IMR-90 (cell line): ENCODE data around the gene KLC4. TPM values are rescaled to one million over a fixed set of nuclear protein-coding genes. Genes with fewer than 3 reads are reported as not detected.

Source experiments
- ATAC-seq: fragments of 200-7000 bp; cut with Tn5 transposase; 2 replicates; pipeline ENCODE4 v1.9.1; 2020; ENCODE audit warnings: low read depth, mild to moderate bottlenecking, moderate library complexity
- BruUV-seq: library from RNA; stranded (reverse); fragments of 400-500 nt; replicated peaks from 2 replicates; lab custom pipeline; 2021; lab: Mats Ljungman, UMichigan
- CTCF ChIA-PET: fragments of 300-600 bp; formaldehyde crosslinking; extraction: SDS; loops from one replicate; lab custom pipeline; 2021; ENCODE audit warnings: antibody characterized with exemption; lab: Yijun Ruan, JAX
- POLR2A ChIA-PET: fragments of 300-600 bp; sonication (Branson Sonifier 250); formaldehyde crosslinking; loops from one replicate; lab custom pipeline; 2022; ENCODE audit warnings: antibody characterized with exemption; ENCODE audit not compliant: unreplicated experiment; lab: Charles Lee
- DNase-seq: peaks from one replicate; pipeline ENCODE4 v3.0.0; 2013
- H2AFZ ChIP-seq: replicated peaks from 2 replicates; pipeline ENCODE3; 2013; ENCODE audit warnings: low read length, mild to moderate bottlenecking; ENCODE audit not compliant: poor library complexity
- H2AK5ac ChIP-seq: 2 replicates; pipeline ENCODE4 v1.6.1; 2013; ENCODE audit warnings: low read depth, low read length, inconsistent platforms
- H2AK9ac ChIP-seq: replicated peaks from 2 replicates; pipeline ENCODE3; 2013; ENCODE audit warnings: mild to moderate bottlenecking, low read depth, low read length, moderate library complexity; ENCODE audit not compliant: poor library complexity
- H2BK120ac ChIP-seq: 2 replicates; pipeline ENCODE4 v1.6.1; 2013; ENCODE audit warnings: low read depth, low read length, inconsistent platforms
- H2BK15ac ChIP-seq: 3 replicates; pipeline ENCODE4 v1.6.1; 2013; ENCODE audit warnings: low read depth, low read length, inconsistent platforms
- H2BK20ac ChIP-seq: 2 replicates; pipeline ENCODE4 v1.6.1; 2013; ENCODE audit warnings: low read depth, mild to moderate bottlenecking, inconsistent platforms, low read length, moderate library complexity
- H2BK5ac ChIP-seq: 2 replicates; pipeline ENCODE4 v1.6.1; 2013; ENCODE audit warnings: mild to moderate bottlenecking, low read depth, low read length, inconsistent platforms; ENCODE audit not compliant: poor library complexity, severe bottlenecking
- H3K14ac ChIP-seq: replicated peaks from 2 replicates; pipeline ENCODE4 v1.6.1; 2013; ENCODE audit warnings: low read depth, low read length, inconsistent platforms
- H3K18ac ChIP-seq: 2 replicates; pipeline ENCODE4 v1.6.1; 2013; ENCODE audit warnings: low read depth, low read length, control low read depth
- H3K23ac ChIP-seq: 2 replicates; pipeline ENCODE4 v1.6.1; 2013; ENCODE audit warnings: low read depth, low read length, inconsistent platforms
- H3K27ac ChIP-seq: 2 replicates; pipeline ENCODE4 v1.5.1; 2013; ENCODE audit warnings: mild to moderate bottlenecking, control low read depth, low read length; ENCODE audit not compliant: insufficient read depth
- H3K27me3 ChIP-seq: 2 replicates; pipeline ENCODE4 v1.6.1; 2013; ENCODE audit warnings: low read length; ENCODE audit not compliant: control insufficient read depth, insufficient read depth
- H3K36me3 ChIP-seq: 2 replicates; pipeline ENCODE4 v1.6.1; 2013; ENCODE audit warnings: low read length, mixed read lengths; ENCODE audit not compliant: control insufficient read depth, insufficient read depth
- H3K4ac ChIP-seq: 2 replicates; pipeline ENCODE4 v1.6.1; 2013; ENCODE audit warnings: low read depth, low read length, inconsistent platforms
- H3K4me1 ChIP-seq: 2 replicates; pipeline ENCODE4 v1.6.1; 2013; ENCODE audit warnings: low read length, mixed read lengths; ENCODE audit not compliant: control insufficient read depth, insufficient read depth
- H3K4me2 ChIP-seq: 2 replicates; pipeline ENCODE4 v1.6.1; 2013; ENCODE audit warnings: low read depth, mild to moderate bottlenecking, control low read depth, low read length, moderate library complexity
- H3K4me3 ChIP-seq: 2 replicates; pipeline ENCODE4 v1.5.1; 2013; ENCODE audit warnings: low read depth, mild to moderate bottlenecking, control low read depth, low read length, moderate library complexity; ENCODE audit not compliant: insufficient read depth
- H3K56ac ChIP-seq: 2 replicates; pipeline ENCODE4 v1.6.1; 2013; ENCODE audit warnings: low read length, inconsistent platforms; ENCODE audit not compliant: insufficient read depth; ENCODE audit errors: extremely low read depth
- H3K79me1 ChIP-seq, 2 experiments: 2 replicates each; pipeline ENCODE4 v1.6.1; 2013; ENCODE audit warnings: low read length in 2 of 2, inconsistent platforms in 1 of 2, low read depth in 1 of 2
- H3K9ac ChIP-seq: 2 replicates; pipeline ENCODE4 v1.6.1; 2013; ENCODE audit warnings: low read depth, low read length, control low read depth
- H3K9me1 ChIP-seq: 2 replicates; pipeline ENCODE4 v1.6.1; 2013; ENCODE audit warnings: low read length, inconsistent platforms; ENCODE audit not compliant: insufficient read depth
- H3K9me3 ChIP-seq: 2 replicates; pipeline ENCODE4 v1.6.1; 2013; ENCODE audit warnings: low read length; ENCODE audit not compliant: control insufficient read depth, insufficient read depth
- H4K20me1 ChIP-seq: 2 replicates; pipeline ENCODE4 v1.6.1; 2013; ENCODE audit warnings: low read length, inconsistent platforms; ENCODE audit not compliant: insufficient read depth
- H4K5ac ChIP-seq: 2 replicates; pipeline ENCODE4 v1.6.1; 2013; ENCODE audit warnings: mild to moderate bottlenecking, low read depth, low read length, control low read depth
- H4K8ac ChIP-seq, 2 experiments: 2 replicates each; pipeline ENCODE4 v1.6.1; 2013; ENCODE audit warnings: low read depth in 2 of 2, low read length in 2 of 2, control low read depth in 1 of 2, inconsistent platforms in 1 of 2
- H4K91ac ChIP-seq: 2 replicates; pipeline ENCODE4 v1.6.1; 2013; ENCODE audit warnings: low read depth, low read length, inconsistent platforms; ENCODE audit not compliant: insufficient read depth
- FOS ChIP-seq: fragments of 150-350 bp; IDR thresholded peaks from 2 replicates; pipeline ENCODE4 v1.6.1; 2016; ENCODE audit warnings: low read depth, low read length
- MAZ ChIP-seq: IDR thresholded peaks from 2 replicates; pipeline ENCODE4 v1.6.1; 2012; ENCODE audit warnings: low read depth, mild to moderate bottlenecking, low read length, improper control_type of control experiment, moderate library complexity, borderline replicate concordance
- RCOR1 ChIP-seq: IDR thresholded peaks from 2 replicates; pipeline ENCODE4 v1.6.1; 2012; ENCODE audit warnings: mild to moderate bottlenecking, low read length, improper control_type of control experiment; ENCODE audit not compliant: insufficient replicate concordance
- WGBS, 2 experiments: methylation state at CpG; one replicate each; pipeline versions ENCODE4 v1.1.5 to v1.1.7; 2013; ENCODE audit warnings: missing lambda C conversion rate in 2 of 2; ENCODE audit not compliant: insufficient read length in 1 of 2; ENCODE audit errors: extremely low coverage in 2 of 2; 5-methylcytosine and 5-hydroxymethylcytosine counted together
- dilution Hi-C: fragments of 300-500 bp; cut with HindIII; formaldehyde crosslinking; loops from one replicate; pipeline ENCODE4 v1.14.3; 2018; ENCODE audit warnings: low sequenced_read_pairs; ENCODE audit not compliant: unreplicated experiment
- in situ Hi-C: fragments of 300-500 bp; cut with MboI; formaldehyde crosslinking; loops from 3 replicates; pipeline ENCODE4 v1.14.3; 2019; ENCODE audit warnings: low sequenced_read_pairs, inconsistent platforms, mixed read lengths
- intact Hi-C: fragments of 100-400 bp; cut with micrococcal nuclease; formaldehyde crosslinking; loops from 2 replicates; pipeline ENCODE4 v1.10.0; 2022
- polyA plus RNA-seq, 3 experiments: library from polyadenylated mRNA; depleted of rRNA; stranded (reverse); fragments of >200 nt; gene quantifications; 2 replicates each; pipeline ENCODE4 v1.2.3, GENCODE V29; 2012; ENCODE audit warnings: low replicate concordance in 1 of 3
- total RNA-seq: library from RNA; depleted of rRNA; stranded (reverse); fragments of >200 nt; gene quantifications from 2 replicates; pipeline ENCODE4 v1.2.3, GENCODE V29; 2012
- TF ChIP-seq, protein P1 (sequence below): fragments of 150-350 bp; IDR thresholded peaks from 2 replicates; pipeline ENCODE4 v1.6.1; 2017; ENCODE audit warnings: mild to moderate bottlenecking, antibody characterized with exemption, low read length, low read depth

KLC4 gene
- total and polyA plus RNA-seq, 2 of the 4 experiments (the other 2 are of a cell fraction), result 10.9 to 13.0 TPM

DNA sequence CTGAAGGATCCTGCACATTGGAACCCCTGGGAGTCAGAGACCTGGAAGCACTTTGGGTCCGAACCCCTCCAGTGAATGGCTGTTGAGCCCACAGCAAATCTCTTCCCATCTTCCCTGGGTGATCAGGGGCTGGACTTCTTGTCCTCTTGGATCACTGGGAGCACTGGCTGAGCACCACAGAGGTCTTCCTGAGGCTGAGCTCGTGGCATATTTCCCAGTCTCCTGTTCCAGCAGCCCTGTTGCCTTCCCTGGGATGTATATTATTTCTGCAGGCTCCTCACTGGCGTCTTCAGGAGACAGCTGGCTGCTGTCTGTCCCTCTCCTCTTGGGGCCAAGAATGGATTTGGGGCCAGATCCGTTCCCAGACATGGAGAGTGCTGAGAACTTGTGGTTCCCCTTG is 60.1 kb downstream of the KLC4 start:
- Histone ChIP-seq H4K20me1 (peaks cover 14% of the 10 kb centered on the region; the same call in 1 of the 2 replicates), H2AFZ (no peak overlapping the region), H4K8ac (peak overlapping the region in 1 of 2 experiments; percentile 46; a peak in 1 of 4 replicates), H3K18ac (peak overlapping the region; percentile 49), H3K4me1 (peaks cover 62% of the 10 kb centered on the region), H3K9ac (no peak overlapping the region), H2BK15ac (peak overlapping the region; percentile 53; the same call in 1 of the 3 replicates), H3K27ac (peak overlapping the region; percentile 57; the same call in 1 of the 2 replicates), H3K56ac (no peak overlapping the region; the same call in 1 of the 2 replicates), H3K79me1 (peaks cover 43 to 83% of the 10 kb centered on the region in 2 experiments), H2AK5ac (peak overlapping the region; percentile 67), H2BK120ac (peak overlapping the region; percentile 39; the same call in 1 of the 2 replicates), H3K9me1 (peaks cover 54% of the 10 kb centered on the region), H3K4me2 (peak overlapping the region; percentile 29; the same call in 1 of the 2 replicates), H3K27me3 (no peaks in the 10 kb centered on the region), H3K14ac (peak overlapping the region; percentile 60), H3K36me3 (no peaks in the 10 kb centered on the region), H4K91ac (peak overlapping the region; percentile 63; the same call in 1 of the 2 replicates), H2AK9ac (no peak overlapping the region), H2BK20ac (peak overlapping the region; percentile 26; the same call in 1 of the 2 replicates), H3K23ac (peak overlapping the region; percentile 43; the same call in 1 of the 2 replicates), H3K4me3 (no peak overlapping the region), H3K9me3 (no peaks in the 10 kb centered on the region), H2BK5ac (peak overlapping the region; percentile 56), H3K4ac (peak overlapping the region; percentile 80), H4K5ac (peak overlapping the region; percentile 55; the same call in 1 of the 2 replicates)
- intact Hi-C loops (no loop called here), dilution Hi-C loops (no loop called here), in situ Hi-C loops (no loop called here)
- ChIA-PET POLR2A (no interaction called here), CTCF (interaction anchor here (0.6 kb wide), 2 partner anchors 29 to 42 kb away, joined by 3 read pairs; no protein-coding TSS in a partner anchor)
- TF ChIP-seq, protein P1, sequence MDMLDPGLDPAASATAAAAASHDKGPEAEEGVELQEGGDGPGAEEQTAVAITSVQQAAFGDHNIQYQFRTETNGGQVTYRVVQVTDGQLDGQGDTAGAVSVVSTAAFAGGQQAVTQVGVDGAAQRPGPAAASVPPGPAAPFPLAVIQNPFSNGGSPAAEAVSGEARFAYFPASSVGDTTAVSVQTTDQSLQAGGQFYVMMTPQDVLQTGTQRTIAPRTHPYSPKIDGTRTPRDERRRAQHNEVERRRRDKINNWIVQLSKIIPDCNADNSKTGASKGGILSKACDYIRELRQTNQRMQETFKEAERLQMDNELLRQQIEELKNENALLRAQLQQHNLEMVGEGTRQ, result no peak
- TF ChIP-seq MAZ (no peak), FOS (no peak), RCOR1 (no peak)
- DNase-seq, result no peak
- ATAC-seq, result no peak
- 50% methylated on average over 2 of the region's 4 CpGs; no CpG with 5 or more reads in 1 of the 2 experiments for WGBS, 2 experiments
- no TSS peak for BruUV-seq
